Activated CD4-positive, alpha-beta T cell treated with anti-CD3 and anti-CD28 coated beads for 36 hours (primary cell): ENCODE measurements around the gene CNTNAP3. TPM values are rescaled to one million over a fixed set of nuclear protein-coding genes. Genes with fewer than 3 reads are reported as not detected.
"Not testable (repeated sequence)": the region's sequence is repeated elsewhere in the genome, so short reads cannot be mapped to it uniquely, and the experiment has no call there.

Experiments
- ATAC-seq: fragments of 200-7000 bp; cut with Tn5 transposase; one replicate; pipeline ENCODE4 v1.10.0; 2021; ENCODE audit warnings: mild to moderate bottlenecking, moderate library complexity
- CTCF ChIA-PET: fragments of 350-600 bp; sonication (Branson Sonifier 250); formaldehyde crosslinking; loops from one replicate; lab custom pipeline; 2021; ENCODE audit warnings: antibody characterized with exemption; lab: Charles Lee
- POLR2A ChIA-PET: fragments of 350-600 bp; sonication (Branson Sonifier 250); formaldehyde crosslinking; loops from one replicate; lab custom pipeline; 2021; ENCODE audit warnings: antibody characterized with exemption, inconsistent platforms; lab: Charles Lee
- DNase-seq: peaks from one replicate; pipeline ENCODE4 v3.0.0-alpha.2; 2020
- H3K27ac Mint-ChIP-seq: one replicate; pipeline ENCODE4 v1.8.0; 2021; ENCODE audit warnings: mixed read lengths
- H3K27me3 Mint-ChIP-seq: one replicate; pipeline ENCODE4 v1.8.0; 2021; ENCODE audit warnings: mixed read lengths
- H3K36me3 Mint-ChIP-seq: one replicate; pipeline ENCODE4 v1.8.0; 2021; ENCODE audit warnings: low read depth, mixed read lengths
- H3K4me1 Mint-ChIP-seq: one replicate; pipeline ENCODE4 v1.8.0; 2021; ENCODE audit warnings: mixed read lengths
- H3K4me3 Mint-ChIP-seq: one replicate; pipeline ENCODE4 v1.8.0; 2021; ENCODE audit warnings: mild to moderate bottlenecking, moderate library complexity, mixed read lengths
- H3K9me3 Mint-ChIP-seq: one replicate; pipeline ENCODE4 v1.8.0; 2021; ENCODE audit warnings: low read depth, mixed read lengths
- intact Hi-C, 2 experiments: fragments of 100-400 bp; cut with DNase I in 1 of 2; cut with micrococcal nuclease in 1 of 2; formaldehyde crosslinking; loops; one replicate each; pipeline versions ENCODE4 v1.14.2 to v1.15.1; 2022 to 2024; cut with DNase I, micrococcal nuclease
- total RNA-seq, 2 experiments: library from RNA; stranded (reverse); gene quantifications; one replicate each; pipeline ENCODE4 v1.2.3, GENCODE V29; 2021

The CNTNAP3 gene
- total RNA-seq, 2 experiments from 2014 or later = not detected

DNA sequence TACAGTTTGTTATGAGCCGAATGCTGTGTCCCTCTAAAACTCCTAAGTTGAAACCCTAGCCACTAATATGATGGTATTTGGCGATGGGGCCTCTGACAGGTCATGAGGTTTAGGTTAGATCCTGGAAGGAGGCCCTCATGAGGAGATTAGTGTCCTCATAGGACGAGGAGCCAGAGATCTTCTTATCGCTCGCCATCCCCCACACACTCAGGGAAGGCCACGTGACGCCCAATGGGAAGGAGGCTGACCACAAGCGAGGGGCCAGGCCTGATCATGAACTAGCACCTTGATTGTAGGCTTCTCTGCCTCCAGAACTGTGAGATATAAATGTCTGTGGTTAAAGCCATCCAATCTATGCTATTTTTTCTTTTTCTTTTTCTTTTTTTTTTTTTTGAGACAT, 233.5 kb downstream of the CNTNAP3 start:
- H3K4me3 Mint-ChIP-seq, H3K36me3 Mint-ChIP-seq, POLR2A ChIA-PET, H3K9me3 Mint-ChIP-seq, ATAC-seq, H3K27ac Mint-ChIP-seq, intact Hi-C loops, H3K27me3 Mint-ChIP-seq, DNase-seq, CTCF ChIA-PET, H3K4me1 Mint-ChIP-seq: not testable (repeated sequence)

- H3K27ac Mint-ChIP-seq, H3K4me1 Mint-ChIP-seq, H3K36me3 Mint-ChIP-seq, H3K4me3 Mint-ChIP-seq, H3K27me3 Mint-ChIP-seq, intact Hi-C loops, H3K9me3 Mint-ChIP-seq, DNase-seq, POLR2A ChIA-PET, ATAC-seq, CTCF ChIA-PET: not testable (repeated sequence)
Measured at GRCh38 chr9:39046833-39047232, 241.1 kb downstream of the CNTNAP3 start.

DNA sequence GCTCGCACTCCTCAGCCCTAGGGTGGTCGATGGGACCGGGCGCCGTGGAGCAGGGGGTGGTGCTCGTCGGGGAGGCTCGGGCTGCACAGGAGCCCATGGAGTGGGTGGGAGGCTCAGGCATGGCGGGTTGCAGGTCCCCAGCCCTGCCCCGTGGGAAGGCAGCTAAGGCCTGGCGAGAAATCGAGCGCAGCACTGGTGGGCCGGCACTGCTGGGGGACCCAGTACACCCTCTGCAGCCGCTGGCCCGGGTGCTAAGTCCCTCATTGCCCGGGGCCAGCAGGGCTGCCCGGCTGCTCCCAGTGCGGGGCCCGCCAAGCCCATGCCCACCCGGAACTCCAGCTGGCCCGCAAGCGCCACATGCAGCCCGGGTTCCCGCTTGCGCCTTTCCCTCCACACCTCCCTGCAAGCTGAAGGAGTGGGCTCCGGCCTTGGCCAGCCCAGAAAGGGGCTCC, 245.6 kb downstream of the CNTNAP3 start:
- POLR2A ChIA-PET, DNase-seq, H3K4me1 Mint-ChIP-seq, intact Hi-C loops, H3K4me3 Mint-ChIP-seq, ATAC-seq, H3K9me3 Mint-ChIP-seq, H3K36me3 Mint-ChIP-seq, H3K27ac Mint-ChIP-seq, H3K27me3 Mint-ChIP-seq, CTCF ChIA-PET: not testable (repeated sequence)

- DNase-seq, H3K4me1 Mint-ChIP-seq, H3K27ac Mint-ChIP-seq, ATAC-seq, CTCF ChIA-PET, H3K36me3 Mint-ChIP-seq, POLR2A ChIA-PET, intact Hi-C loops, H3K27me3 Mint-ChIP-seq, H3K9me3 Mint-ChIP-seq, H3K4me3 Mint-ChIP-seq: not testable (repeated sequence)
Measured at GRCh38 chr9:39041774-39042173, 246.2 kb downstream of the CNTNAP3 start.

- H3K9me3 Mint-ChIP-seq, H3K36me3 Mint-ChIP-seq, H3K4me3 Mint-ChIP-seq, ATAC-seq, CTCF ChIA-PET, DNase-seq, H3K4me1 Mint-ChIP-seq, POLR2A ChIA-PET, H3K27me3 Mint-ChIP-seq, intact Hi-C loops, H3K27ac Mint-ChIP-seq: not testable (repeated sequence)
Measured at GRCh38 chr9:39039148-39039547, 248.8 kb downstream of the CNTNAP3 start.

DNA sequence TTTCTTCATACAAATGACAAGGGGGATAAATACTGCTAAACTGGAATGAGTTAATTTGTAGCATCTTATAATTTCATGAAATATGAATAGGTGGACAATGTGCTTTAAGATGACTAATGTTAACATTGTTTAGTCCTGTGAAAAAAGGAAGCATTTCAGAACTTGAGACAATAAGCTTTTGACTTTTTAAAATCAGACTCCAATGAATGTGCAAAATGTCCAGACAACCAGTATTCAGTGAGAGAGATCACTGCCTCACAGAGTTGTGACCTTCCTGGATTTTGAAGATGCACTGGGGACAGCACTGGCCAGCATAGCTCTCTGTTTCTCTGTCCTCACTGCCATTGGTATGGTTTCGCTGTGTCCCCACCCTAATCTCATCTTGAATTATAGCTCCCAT, 249.7 kb downstream of the CNTNAP3 start:
- intact Hi-C loops, H3K27ac Mint-ChIP-seq, H3K4me3 Mint-ChIP-seq, H3K36me3 Mint-ChIP-seq, DNase-seq, POLR2A ChIA-PET, H3K9me3 Mint-ChIP-seq, CTCF ChIA-PET, H3K4me1 Mint-ChIP-seq, H3K27me3 Mint-ChIP-seq, ATAC-seq: not testable (repeated sequence)

DNA sequence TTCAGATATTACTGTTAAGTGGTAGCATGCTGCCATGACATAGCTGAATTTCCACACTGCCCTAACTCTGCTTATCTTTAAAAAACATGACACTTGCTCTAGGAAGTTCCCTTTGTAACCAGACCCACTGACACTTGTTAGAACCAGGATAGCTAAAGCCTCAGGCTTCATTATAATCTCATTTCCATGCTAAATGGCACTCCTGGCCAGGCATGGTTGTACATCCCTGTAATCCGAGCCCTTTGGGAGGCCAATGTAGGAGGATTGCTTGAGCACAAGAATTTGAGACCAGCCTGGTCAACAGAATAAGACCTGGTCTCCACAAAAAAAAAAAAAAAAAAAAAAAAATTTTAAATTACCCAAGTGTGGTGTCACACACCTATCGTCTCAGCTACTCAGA, 254.1 kb downstream of the CNTNAP3 start:
- H3K27ac Mint-ChIP-seq, H3K9me3 Mint-ChIP-seq, intact Hi-C loops, H3K4me3 Mint-ChIP-seq, H3K4me1 Mint-ChIP-seq, POLR2A ChIA-PET, H3K27me3 Mint-ChIP-seq, ATAC-seq, H3K36me3 Mint-ChIP-seq, CTCF ChIA-PET, DNase-seq: not testable (repeated sequence)

- H3K27ac Mint-ChIP-seq, CTCF ChIA-PET, DNase-seq, H3K9me3 Mint-ChIP-seq, H3K4me3 Mint-ChIP-seq, H3K27me3 Mint-ChIP-seq, intact Hi-C loops, H3K4me1 Mint-ChIP-seq, H3K36me3 Mint-ChIP-seq, POLR2A ChIA-PET: not testable (repeated sequence)
- ATAC-seq = peak; percentile 44
Measured at GRCh38 chr9:39030204-39031019, 257.6 kb downstream of the CNTNAP3 start.

DNA sequence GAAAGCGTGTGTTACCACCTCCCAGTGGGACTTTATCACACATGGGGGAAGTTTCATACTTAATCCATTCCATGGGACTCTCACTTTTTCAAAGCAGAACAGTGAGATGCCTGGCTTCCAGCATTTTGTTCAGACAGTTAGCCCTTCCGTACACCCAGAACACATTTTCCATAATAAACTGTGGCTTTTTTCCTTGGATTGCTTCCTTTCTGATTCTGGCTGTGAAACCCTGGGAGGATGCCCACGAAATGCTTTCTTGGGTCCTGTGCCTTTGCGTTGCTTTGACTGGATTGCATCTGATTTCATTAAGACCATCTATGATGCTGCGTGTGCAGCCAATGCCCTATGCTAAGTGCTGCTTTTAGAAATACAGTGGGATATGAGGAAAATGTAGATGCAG, 259.1 kb downstream of the CNTNAP3 start:
- H3K4me1 Mint-ChIP-seq, CTCF ChIA-PET, H3K9me3 Mint-ChIP-seq, H3K27me3 Mint-ChIP-seq, DNase-seq, ATAC-seq, intact Hi-C loops, H3K4me3 Mint-ChIP-seq, H3K36me3 Mint-ChIP-seq, POLR2A ChIA-PET, H3K27ac Mint-ChIP-seq: not testable (repeated sequence)

DNA sequence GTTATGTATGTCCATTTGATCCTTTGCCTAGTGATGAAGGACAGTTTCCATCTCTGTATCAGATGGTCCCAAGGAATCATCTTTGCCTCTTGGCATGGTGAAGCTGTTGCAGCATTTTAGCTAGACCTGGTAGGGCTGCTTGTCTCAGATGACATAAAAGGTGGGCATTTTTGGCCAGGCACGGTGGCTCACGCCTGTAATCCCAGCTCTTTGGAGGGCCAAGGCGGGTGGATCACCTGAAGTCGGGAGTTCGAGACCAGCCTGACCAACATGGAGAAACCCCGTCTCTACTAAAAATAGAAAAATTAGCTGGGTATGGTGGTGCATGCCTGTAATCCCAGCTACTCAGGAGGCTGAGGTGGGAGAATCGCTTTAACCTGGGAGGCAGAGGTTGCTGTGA, 259.8 kb downstream of the CNTNAP3 start:
- POLR2A ChIA-PET, H3K9me3 Mint-ChIP-seq, intact Hi-C loops, H3K27me3 Mint-ChIP-seq, ATAC-seq, DNase-seq, H3K36me3 Mint-ChIP-seq, H3K27ac Mint-ChIP-seq, H3K4me3 Mint-ChIP-seq, CTCF ChIA-PET, H3K4me1 Mint-ChIP-seq: not testable (repeated sequence)

DNA sequence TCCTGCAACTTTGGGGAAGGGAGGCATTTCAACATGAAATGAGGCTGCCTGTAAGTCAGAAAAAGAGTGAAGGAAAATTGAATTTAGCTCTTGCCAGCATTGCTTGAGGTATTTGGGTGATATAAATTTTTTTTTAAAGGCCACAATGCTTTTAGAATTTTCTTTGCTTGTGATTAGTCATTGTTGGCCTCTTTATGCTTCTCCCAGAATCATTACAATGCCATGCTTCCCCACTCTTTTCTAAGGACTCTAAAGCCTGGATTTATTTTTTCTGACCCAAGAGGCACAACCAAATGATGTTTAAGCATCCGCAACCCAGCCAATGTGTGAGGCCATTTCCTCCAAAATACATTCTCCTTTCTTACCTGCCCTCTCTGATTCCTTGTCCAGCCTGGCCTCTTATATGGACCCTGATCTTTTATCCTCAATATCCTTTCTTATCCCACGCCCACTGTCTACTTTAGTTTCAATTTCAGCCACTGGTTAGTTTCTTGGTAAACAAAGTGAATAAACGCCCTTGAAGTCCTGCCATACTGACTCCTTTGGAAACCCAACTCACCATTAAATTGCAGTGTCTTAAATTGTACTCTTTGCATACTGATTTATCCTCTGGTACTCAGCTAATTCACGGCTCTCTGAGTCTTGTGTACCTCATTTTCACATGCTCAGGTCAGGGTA, 261.9 kb downstream of the CNTNAP3 start:
- H3K4me1 Mint-ChIP-seq, intact Hi-C loops, ATAC-seq: not testable (repeated sequence)

More for the DNA sequence above, 261.9 kb downstream of the CNTNAP3 start:
- DNase-seq, H3K9me3 Mint-ChIP-seq, H3K4me3 Mint-ChIP-seq, H3K27ac Mint-ChIP-seq, CTCF ChIA-PET, H3K27me3 Mint-ChIP-seq, H3K36me3 Mint-ChIP-seq, POLR2A ChIA-PET: not testable (repeated sequence)
